ENCODE measurements around the gene ATE1.

ATE1 gene

GRCh38 chr10:121816197-121816596, 111.6 kb downstream of the ATE1 start:
- no peak for TF ChIP-seq CTCF (IDR thresholded peaks at IDR 0.05)

- no peak for TF ChIP-seq CTCF (IDR thresholded peaks at IDR 0.05)
These were observed 114.0 kb downstream of the ATE1 start for GRCh38 chr10:121813857-121814256.

- no peak for TF ChIP-seq CTCF (IDR thresholded peaks at IDR 0.05)
These were observed 114.5 kb downstream of the ATE1 start for GRCh38 chr10:121813211-121813815.

- TF ChIP-seq CTCF (IDR thresholded peaks at IDR 0.05): no peak
These were observed 115.8 kb downstream of the ATE1 start for GRCh38 chr10:121812031-121812430.

- no peak for TF ChIP-seq CTCF (IDR thresholded peaks at IDR 0.05)
These were observed 116.4 kb downstream of the ATE1 start for GRCh38 chr10:121811386-121811785.

GRCh38 chr10:121808835-121809234, 119.0 kb downstream of the ATE1 start:
- TF ChIP-seq CTCF (IDR thresholded peaks at IDR 0.05): no peak

- no peak for TF ChIP-seq CTCF (IDR thresholded peaks at IDR 0.05)
These were observed 123.4 kb downstream of the ATE1 start for GRCh38 chr10:121804460-121804859.

GRCh38 chr10:121803611-121804010, 124.2 kb downstream of the ATE1 start:
- TF ChIP-seq CTCF (IDR thresholded peaks at IDR 0.05): no peak
